Stimulated activated naive CD8-positive, alpha-beta T cell treated with anti-CD3 and anti-CD28 coated beads, Interleukin-15, Interleukin-2, amounts not matched to agents 100 ng/mL and 50 ng/mL, for 24 hours (primary cell): ENCODE data around the gene OLFM1.

Source experiments
- H3K27ac Mint-ChIP-seq: one replicate; pipeline ENCODE4 v1.8.0; 2021; ENCODE audit warnings: mild to moderate bottlenecking, mixed read lengths
- H3K27me3 Mint-ChIP-seq: one replicate; pipeline ENCODE4 v1.8.0; 2021; ENCODE audit warnings: mixed read lengths
- H3K36me3 Mint-ChIP-seq: one replicate; pipeline ENCODE4 v1.8.0; 2021; ENCODE audit warnings: low read depth, mixed read lengths
- H3K4me1 Mint-ChIP-seq: one replicate; pipeline ENCODE4 v1.8.0; 2021; ENCODE audit warnings: low read depth, mixed read lengths
- H3K4me3 Mint-ChIP-seq: one replicate; pipeline ENCODE4 v1.8.0; 2021; ENCODE audit warnings: mild to moderate bottlenecking, mixed read lengths
- H3K9me3 Mint-ChIP-seq: one replicate; pipeline ENCODE4 v1.8.0; 2021; ENCODE audit warnings: mixed read lengths

The OLFM1 gene

DNA sequence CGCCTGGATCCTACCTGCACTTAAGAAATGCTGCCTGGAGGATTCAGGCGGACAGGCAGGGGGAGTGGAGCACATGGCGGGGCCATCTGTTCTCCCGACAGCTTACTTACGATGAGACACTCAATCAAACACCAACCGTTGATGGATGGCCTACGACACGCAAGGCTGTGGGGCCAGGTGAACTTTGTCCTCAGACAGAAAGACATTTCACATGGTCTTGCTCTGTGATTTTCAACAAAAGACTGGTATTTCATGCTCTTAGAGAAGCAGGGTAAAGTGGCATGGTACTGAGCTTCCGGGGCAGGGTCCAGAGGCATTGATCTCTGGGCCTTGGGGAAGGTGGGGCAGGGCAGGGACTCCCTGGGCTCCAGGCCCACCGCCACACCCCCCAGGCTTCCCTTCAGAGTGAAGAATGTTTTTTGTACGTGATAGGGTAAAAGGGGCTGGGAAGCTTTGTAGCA lies 9.1 kb upstream of the OLFM1 start:
- Mint-ChIP-seq H3K4me3 (no peak overlapping the region), H3K9me3 (no peaks in the 10 kb centered on the region), H3K36me3 (no peaks in the 10 kb centered on the region), H3K27ac (no peak overlapping the region), H3K4me1 (no peaks in the 10 kb centered on the region), H3K27me3 (peaks cover 30% of the 10 kb centered on the region)

DNA sequence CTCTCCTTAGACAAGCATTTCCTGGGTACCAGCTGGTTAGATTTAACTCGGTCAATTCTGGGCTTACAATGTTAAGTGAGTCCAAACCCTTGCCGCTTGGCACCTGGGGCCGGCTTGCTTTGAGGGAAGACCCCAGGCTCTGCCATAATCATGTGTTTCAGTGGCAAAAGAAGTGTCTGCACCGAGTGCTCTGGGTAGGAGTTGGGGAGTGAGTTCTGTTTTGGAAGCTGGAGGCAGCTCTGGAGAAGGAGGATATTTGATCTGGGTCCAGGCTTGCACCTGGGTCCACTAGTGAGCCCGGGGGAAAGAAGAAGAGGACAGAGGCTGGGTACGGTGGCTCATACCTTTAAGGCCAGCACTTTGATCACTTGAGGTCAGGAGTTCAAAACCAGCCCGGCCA lies 8.4 kb upstream of the OLFM1 start:
- peaks cover 30% of the 10 kb centered on the region for H3K27me3 Mint-ChIP-seq
- no peak overlapping the region for H3K4me3 Mint-ChIP-seq
- H3K36me3 Mint-ChIP-seq = no peaks in the 10 kb centered on the region
- H3K4me1 Mint-ChIP-seq = no peaks in the 10 kb centered on the region
- H3K9me3 Mint-ChIP-seq = no peaks in the 10 kb centered on the region
- no peak overlapping the region for H3K27ac Mint-ChIP-seq

DNA sequence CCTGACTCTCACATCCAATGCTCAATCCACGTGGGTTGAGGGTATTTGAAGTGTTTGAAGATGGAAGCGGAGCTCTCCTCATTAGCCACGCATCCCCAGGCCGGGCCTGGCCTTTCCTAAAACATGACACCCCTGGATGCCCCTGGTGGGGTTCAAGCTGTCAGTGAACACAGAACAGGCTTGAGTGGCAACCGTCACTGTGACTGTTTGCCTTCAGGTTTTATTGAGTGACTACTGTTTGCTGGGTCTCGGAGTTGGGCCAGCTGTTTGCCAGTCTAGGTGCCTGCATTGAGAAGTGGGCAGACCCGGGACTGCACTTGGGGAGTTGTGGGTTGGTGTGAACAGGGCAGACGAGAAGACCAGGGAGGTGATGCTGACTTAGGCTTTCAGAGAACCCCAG lies 7.8 kb upstream of the OLFM1 start:
- no peak overlapping the region for H3K4me3 Mint-ChIP-seq
- no peaks in the 10 kb centered on the region for H3K36me3 Mint-ChIP-seq
- H3K27me3 Mint-ChIP-seq = peaks cover 35% of the 10 kb centered on the region
- H3K4me1 Mint-ChIP-seq = no peaks in the 10 kb centered on the region
- H3K27ac Mint-ChIP-seq = no peak overlapping the region
- H3K9me3 Mint-ChIP-seq = no peaks in the 10 kb centered on the region

DNA sequence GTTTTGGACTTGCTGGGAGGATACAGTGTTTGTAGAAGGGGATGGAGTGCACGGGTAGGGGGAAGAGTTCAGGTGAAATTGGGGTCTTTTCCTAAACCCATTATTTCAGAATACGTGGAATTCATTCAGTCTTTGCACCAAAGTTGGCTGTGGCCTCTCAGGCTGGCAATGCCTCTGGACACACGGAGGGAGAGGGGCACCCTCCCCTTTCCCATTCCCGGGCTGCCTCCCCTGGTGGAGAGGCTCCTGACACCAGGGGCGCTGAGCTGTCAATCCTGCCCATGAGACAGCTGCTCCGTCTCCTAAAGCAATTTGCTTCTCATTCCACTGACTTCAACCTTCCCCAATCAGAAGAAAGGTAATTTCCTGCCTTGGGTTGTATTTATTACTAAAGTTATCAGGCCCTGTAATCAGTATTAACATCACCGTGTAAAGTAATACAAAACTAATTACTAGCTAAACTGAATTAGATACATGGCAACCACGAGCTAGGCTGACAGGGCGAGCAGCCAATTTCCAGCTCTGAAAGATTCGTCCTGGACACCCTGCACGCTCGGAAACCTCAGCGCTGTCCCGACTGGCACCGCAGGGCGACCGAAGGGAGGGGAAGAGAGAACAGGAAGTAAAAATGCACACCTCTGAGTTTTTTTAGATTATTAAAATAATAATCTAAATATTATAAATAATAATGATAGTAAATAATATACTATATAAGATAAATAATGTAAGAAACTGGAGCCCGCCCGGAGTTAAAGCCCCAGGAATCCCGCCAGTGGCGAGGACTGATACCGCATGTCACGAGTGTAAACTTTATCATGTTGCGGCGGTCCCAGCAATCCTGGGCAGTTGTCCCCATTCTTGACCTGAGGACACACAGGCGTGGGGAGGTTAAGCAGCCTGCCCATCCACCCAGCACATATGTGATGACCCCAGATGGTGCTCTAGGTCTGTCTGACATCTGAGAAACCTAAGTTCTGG lies 6.9 kb upstream of the OLFM1 start:
- Mint-ChIP-seq H3K4me3 (no peak overlapping the region), H3K9me3 (no peaks in the 10 kb centered on the region), H3K27ac (no peak overlapping the region), H3K36me3 (no peaks in the 10 kb centered on the region), H3K27me3 (peaks cover 36% of the 10 kb centered on the region), H3K4me1 (no peaks in the 10 kb centered on the region)

DNA sequence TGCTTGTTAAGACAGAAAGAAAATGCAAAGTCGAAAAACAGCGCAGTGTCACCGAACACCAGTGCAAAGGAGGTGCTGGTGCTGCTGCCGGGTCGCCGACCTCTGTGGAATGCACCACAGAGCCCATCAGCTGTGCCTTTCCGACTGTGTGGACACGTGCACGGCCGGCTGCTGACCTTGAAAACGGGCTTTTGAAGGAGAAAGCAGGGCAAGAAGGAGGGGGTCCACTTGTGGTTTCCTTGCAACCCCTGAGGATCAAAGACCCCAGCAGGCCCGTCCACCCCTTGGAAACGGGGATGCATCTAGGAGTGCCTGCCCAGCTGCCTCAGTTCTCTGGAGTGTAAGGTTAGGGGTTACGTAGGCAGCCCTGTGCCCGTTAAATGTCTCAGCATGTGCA lies 6.2 kb upstream of the OLFM1 start:
- Mint-ChIP-seq H3K27ac (no peak overlapping the region), H3K4me3 (no peak overlapping the region), H3K9me3 (no peaks in the 10 kb centered on the region), H3K27me3 (peaks cover 40% of the 10 kb centered on the region), H3K4me1 (peaks cover 3% of the 10 kb centered on the region), H3K36me3 (no peaks in the 10 kb centered on the region)

DNA sequence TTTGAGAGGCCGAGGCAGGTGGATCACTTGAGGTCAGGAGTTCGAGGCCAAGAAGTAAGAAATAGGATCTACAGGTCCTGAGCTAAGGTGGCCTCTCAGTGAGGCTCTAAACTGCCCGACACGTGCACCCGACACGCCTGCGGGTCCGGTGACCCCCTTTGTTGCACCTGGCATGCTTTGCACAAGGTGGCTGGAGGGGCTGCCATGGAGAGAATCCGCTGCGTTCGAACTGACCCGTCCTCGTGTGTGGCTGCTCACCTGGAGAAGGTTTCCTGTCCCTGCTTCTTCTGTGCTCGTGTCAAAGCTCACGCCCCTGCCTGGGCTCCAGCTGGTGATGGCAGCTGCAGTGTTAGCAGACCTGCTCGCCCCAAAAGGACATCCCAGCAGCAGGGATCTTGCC lies 5.7 kb upstream of the OLFM1 start:
- H3K27ac Mint-ChIP-seq = no peak overlapping the region
- peaks cover 38% of the 10 kb centered on the region for H3K27me3 Mint-ChIP-seq
- H3K4me3 Mint-ChIP-seq = no peak overlapping the region
- peaks cover 5% of the 10 kb centered on the region for H3K4me1 Mint-ChIP-seq
- H3K9me3 Mint-ChIP-seq = no peaks in the 10 kb centered on the region
- no peaks in the 10 kb centered on the region for H3K36me3 Mint-ChIP-seq

DNA sequence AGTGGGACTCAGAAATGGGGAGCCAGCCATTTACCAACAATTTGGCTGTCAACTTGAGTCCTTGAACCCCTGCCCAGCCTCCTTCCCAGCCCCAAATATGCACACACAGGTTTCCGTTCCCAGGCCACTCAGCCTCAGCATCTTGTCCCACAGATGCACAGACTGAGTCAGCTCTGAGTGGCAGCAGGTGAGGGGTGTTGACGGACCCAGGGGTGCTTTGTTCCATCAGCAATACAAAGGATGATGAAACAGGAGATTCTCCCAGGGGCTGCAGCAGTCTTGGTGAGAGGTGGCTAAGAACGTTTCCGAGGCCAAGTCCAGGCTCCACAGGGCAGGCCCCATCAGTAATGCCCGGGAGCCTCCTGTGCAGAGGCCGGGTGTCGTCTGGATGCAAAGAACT lies 4.9 kb upstream of the OLFM1 start:
- H3K4me3 Mint-ChIP-seq = no peak overlapping the region
- H3K36me3 Mint-ChIP-seq = no peaks in the 10 kb centered on the region
- H3K27me3 Mint-ChIP-seq = peaks cover 35% of the 10 kb centered on the region
- no peaks in the 10 kb centered on the region for H3K9me3 Mint-ChIP-seq
- peaks cover 5% of the 10 kb centered on the region for H3K4me1 Mint-ChIP-seq
- no peak overlapping the region for H3K27ac Mint-ChIP-seq

DNA sequence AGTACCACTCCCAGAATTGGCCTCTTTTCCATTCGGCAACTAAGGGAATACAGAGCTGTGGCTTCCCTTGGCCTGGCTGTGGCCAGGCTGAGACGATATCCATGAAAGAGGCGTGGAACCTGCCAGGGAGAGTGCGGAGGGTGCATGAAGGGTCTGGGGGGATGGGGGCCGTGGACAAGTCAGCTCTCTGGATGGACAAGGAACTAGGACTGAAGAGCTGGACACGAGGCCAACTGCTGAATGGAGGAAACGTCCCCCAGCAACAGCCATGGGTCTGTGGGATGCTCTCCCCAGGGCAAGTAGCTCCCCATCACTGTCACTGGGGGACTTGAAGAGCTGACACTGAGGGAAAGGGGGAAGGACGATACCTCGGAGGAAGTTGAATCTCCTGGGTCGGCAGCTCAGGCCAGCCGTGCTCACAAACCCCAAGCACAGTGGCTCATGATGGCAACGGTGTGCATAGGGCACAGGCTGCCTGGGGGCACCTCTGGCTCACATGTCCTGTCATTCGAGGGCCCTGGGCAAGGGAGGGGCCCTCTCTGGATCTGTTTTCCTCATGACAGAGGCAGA lies 4.1 kb upstream of the OLFM1 start:
- H3K4me1 Mint-ChIP-seq = peaks cover 5% of the 10 kb centered on the region
- peaks cover 29% of the 10 kb centered on the region for H3K27me3 Mint-ChIP-seq
- H3K27ac Mint-ChIP-seq = no peak overlapping the region
- H3K36me3 Mint-ChIP-seq = no peaks in the 10 kb centered on the region
- no peaks in the 10 kb centered on the region for H3K9me3 Mint-ChIP-seq
- H3K4me3 Mint-ChIP-seq = no peak overlapping the region

DNA sequence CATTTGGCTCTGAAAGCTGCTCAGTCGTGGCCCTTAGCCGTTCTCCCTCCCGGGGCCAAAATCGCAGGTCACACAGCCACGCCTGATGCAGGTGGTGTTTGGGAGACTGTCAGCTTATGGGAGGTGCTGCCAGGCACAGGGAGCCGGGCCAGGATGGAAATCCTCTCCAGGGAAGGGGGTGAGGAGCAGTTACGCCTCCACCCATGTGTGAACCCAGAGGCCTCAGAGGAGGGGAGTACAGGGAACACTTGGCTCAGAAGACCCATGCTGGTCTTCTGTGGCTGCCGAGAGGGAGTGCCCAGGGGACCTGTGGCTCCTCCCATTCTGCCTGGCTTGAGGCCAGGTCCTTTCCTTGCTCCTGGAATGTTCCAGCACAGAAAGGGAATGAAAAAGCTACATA lies 3.6 kb upstream of the OLFM1 start:
- Mint-ChIP-seq H3K36me3 (no peaks in the 10 kb centered on the region), H3K27ac (no peak overlapping the region), H3K27me3 (peaks cover 28% of the 10 kb centered on the region), H3K4me1 (peaks cover 5% of the 10 kb centered on the region), H3K9me3 (no peaks in the 10 kb centered on the region), H3K4me3 (no peak overlapping the region)

DNA sequence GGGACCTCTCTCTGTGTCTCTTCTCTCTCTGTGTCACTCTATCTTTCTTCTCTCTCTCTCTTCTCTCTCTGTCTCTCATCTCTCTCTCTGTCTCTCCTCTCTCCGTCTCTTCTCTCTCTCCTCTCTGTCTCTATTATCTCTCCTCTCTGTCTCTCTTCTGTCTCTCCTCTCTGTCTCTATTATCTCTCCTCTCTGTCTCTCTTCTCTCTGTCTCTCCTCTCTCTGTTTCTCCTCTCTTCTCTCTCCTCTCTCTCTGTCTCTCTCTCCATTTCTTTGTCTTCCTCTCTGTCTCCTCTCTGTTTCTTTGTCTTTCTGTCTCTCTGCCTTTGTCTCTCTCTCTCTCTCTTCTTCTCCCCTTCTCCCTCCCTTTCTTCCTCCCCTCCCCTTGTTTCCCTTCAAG lies 3.2 kb upstream of the OLFM1 start:
- no peaks in the 10 kb centered on the region for H3K9me3 Mint-ChIP-seq
- peaks cover 29% of the 10 kb centered on the region for H3K27me3 Mint-ChIP-seq
- no peak overlapping the region for H3K4me3 Mint-ChIP-seq
- H3K27ac Mint-ChIP-seq = no peak overlapping the region
- peaks cover 5% of the 10 kb centered on the region for H3K4me1 Mint-ChIP-seq
- H3K36me3 Mint-ChIP-seq = no peaks in the 10 kb centered on the region

DNA sequence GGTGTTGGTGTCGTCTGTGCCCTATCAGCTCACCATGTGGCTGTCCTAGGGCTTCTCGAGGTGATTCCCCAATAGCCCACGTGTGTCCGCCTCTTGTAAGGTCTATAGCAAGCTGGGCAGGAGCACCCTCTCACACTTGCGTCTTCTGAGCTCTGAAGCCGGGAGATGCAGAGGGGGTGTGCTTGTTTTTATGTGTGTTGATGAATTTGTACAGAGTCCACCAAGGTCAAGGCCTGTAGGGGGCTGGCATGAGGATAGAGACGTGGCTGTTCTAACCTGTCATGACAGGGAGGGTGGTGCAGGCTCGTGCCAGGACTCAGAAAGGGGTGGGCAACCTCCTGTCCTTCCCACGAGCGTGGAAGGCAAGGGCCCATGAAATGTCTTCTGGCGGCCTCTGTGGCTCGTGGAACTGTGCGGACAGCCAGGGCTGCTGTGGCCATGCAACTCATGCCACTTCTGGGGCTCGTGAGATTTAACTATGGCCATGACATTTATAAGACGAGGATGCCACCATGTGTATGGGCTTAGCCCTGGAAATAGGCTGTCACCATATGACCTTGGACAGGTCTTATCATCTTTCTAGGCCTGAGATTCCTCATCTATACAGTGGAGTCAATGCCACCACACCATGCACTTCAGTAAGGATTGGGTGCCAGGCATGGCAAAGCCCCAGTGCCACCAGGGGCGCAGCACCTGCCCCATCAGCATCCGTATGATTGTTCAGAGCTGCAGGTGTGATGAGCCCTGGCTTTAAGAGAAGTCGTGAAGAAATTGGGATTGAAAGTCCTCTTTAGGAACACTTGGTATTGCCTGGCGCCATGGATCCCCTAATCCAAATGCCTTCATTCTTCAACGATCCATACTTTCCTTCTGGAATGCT lies 2.3 kb upstream of the OLFM1 start:
- H3K4me3 Mint-ChIP-seq = no peak overlapping the region
- no peak overlapping the region for H3K27ac Mint-ChIP-seq
- no peaks in the 10 kb centered on the region for H3K36me3 Mint-ChIP-seq
- H3K27me3 Mint-ChIP-seq = peaks cover 38% of the 10 kb centered on the region
- H3K4me1 Mint-ChIP-seq = peaks cover 5% of the 10 kb centered on the region
- H3K9me3 Mint-ChIP-seq = no peaks in the 10 kb centered on the region

DNA sequence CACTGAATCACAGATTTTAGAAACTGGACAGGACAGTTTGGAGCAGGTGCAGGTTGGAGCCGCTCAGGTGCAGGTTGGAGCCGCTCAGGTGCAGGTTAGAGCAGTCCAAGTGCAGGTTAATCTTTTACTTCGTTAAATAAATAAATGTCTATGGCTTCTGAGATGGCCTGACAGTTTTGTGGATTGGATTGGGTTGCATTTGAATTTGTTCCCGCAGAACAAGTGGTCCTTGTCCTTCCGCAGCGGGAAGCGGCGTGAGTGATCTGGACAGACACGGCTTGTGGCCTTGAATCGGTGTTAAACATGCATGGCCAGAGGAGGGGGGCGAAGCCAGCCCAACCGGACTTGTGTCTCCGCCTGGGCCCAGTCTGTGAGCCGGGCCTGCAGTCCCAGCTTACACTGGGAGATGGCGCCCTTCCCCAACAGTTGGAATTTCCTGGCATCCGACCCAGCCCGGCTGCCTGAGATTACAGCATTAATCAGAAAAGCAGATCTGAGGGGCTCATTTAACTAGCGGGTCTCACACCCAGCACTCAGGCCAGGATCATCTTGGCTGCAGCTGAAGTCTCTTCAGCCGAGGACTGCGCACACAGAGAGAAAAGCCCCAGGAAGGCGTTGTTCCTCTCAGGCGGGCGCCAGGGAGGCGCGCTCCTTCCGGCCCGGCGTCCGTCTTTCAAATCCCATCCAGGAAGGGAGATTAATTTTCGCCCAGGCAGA lies 1.5 kb upstream of the OLFM1 start:
- Mint-ChIP-seq H3K4me3 (no peak overlapping the region), H3K36me3 (no peaks in the 10 kb centered on the region)

DNA sequence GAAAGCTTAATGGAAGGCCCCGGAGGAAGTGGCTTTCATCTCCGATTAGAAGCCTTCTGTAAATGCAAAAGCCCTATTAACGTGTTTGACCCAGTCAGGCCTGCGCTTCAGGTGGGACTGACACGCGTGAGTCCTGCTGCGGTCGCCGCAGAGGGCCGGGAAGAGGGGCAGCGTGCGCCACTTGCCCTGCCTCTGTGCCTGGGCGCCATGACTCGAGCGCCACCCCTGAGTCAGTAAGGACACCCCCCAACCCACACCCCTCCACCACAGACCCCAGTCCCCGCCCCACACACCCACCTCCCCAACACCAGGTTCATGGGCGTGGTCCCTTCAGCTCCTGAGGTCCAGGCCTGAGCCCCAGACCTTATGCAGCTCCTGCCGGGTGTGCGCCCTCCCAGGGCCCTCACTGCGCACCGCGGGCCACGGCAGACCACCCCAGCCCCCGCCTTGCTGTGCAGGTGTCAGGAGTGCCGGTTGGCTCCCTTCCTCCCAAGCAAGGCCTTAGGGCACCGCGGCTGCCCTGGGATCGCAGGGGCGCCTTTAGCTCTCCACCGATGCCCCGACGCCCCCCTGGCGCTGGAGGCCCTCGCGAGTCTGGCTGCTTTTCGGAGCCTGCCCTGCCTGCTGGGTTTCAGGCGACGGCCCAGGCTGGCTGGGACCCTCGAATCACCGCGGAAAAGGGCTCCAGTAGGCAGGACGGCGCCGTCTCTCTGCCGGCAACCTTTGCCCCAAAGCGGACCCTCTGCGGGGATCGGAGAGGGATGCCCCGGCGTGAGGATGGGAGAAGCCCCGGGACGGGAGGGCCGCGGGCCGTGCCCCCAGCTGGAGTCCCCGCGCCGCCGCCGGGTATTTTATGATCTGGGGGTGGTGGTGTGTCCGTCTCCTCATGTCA lies 625 bp upstream of the OLFM1 start:
- H3K27me3 Mint-ChIP-seq = peaks cover 52% of the 10 kb centered on the region
- peaks cover 6% of the 10 kb centered on the region for H3K9me3 Mint-ChIP-seq
- H3K36me3 Mint-ChIP-seq = no peaks in the 10 kb centered on the region
- no peak overlapping the region for H3K4me3 Mint-ChIP-seq
- no peak overlapping the region for H3K27ac Mint-ChIP-seq
- H3K4me1 Mint-ChIP-seq = peaks cover 5% of the 10 kb centered on the region

More for the DNA sequence above, 1.5 kb upstream of the OLFM1 start:
- H3K9me3 Mint-ChIP-seq = no peaks in the 10 kb centered on the region
- H3K27ac Mint-ChIP-seq = no peak overlapping the region
- peaks cover 5% of the 10 kb centered on the region for H3K4me1 Mint-ChIP-seq
- peaks cover 45% of the 10 kb centered on the region for H3K27me3 Mint-ChIP-seq
